Mesenchymal stem cell (in vitro differentiated cells and primary cell): ENCODE measurements around the gene CEP112.

ENCODE experiments used
- DNase-seq: peaks from one replicate; pipeline ENCODE4 v3.0.0-alpha.2; 2013
- H2AFZ ChIP-seq: one replicate; pipeline ENCODE4 v1.6.1; 2013; ENCODE audit warnings: low read depth, mild to moderate bottlenecking, control low read depth, inconsistent platforms, low read length, moderate library complexity
- H2AK5ac ChIP-seq: 2 replicates; pipeline ENCODE4 v1.6.1; 2013; ENCODE audit warnings: low read length, moderate library complexity, mild to moderate bottlenecking, inconsistent platforms; ENCODE audit not compliant: severe bottlenecking
- H2BK120ac ChIP-seq: one replicate; pipeline ENCODE4 v1.6.1; 2013; ENCODE audit warnings: low read depth, mild to moderate bottlenecking, inconsistent platforms, low read length, moderate library complexity
- H2BK12ac ChIP-seq, 2 experiments: one replicate each; pipeline ENCODE4 v1.6.1; 2013; ENCODE audit warnings: inconsistent platforms in 2 of 2, low read length in 2 of 2, mild to moderate bottlenecking in 2 of 2, moderate library complexity in 2 of 2, control low read depth in 1 of 2
- H2BK15ac ChIP-seq: one replicate; pipeline ENCODE4 v1.6.1; 2013; ENCODE audit warnings: mild to moderate bottlenecking, low read depth, inconsistent platforms; ENCODE audit not compliant: poor library complexity, severe bottlenecking
- H2BK5ac ChIP-seq: 2 replicates; pipeline ENCODE4 v1.6.1; 2013; ENCODE audit warnings: low read depth, mild to moderate bottlenecking, low read length, control low read depth, inconsistent platforms; ENCODE audit not compliant: poor library complexity, severe bottlenecking
- H3K14ac ChIP-seq, 2 experiments: one replicate each; pipeline ENCODE4 v1.6.1; 2013; ENCODE audit warnings: inconsistent platforms in 2 of 2, low read length in 2 of 2, control low read depth in 1 of 2, mild to moderate bottlenecking in 1 of 2, moderate library complexity in 1 of 2
- H3K18ac ChIP-seq, 2 experiments: one replicate each; pipeline ENCODE4 v1.6.1; 2013; ENCODE audit warnings: inconsistent platforms in 2 of 2, low read length in 2 of 2, control low read depth in 1 of 2, low read depth in 1 of 2, mild to moderate bottlenecking in 1 of 2
- H3K23ac ChIP-seq, 2 experiments: one replicate each; pipeline ENCODE4 v1.6.1; 2013; ENCODE audit warnings: inconsistent platforms in 2 of 2, low read length in 2 of 2, mild to moderate bottlenecking in 2 of 2, moderate library complexity in 2 of 2, control low read depth in 1 of 2
- H3K27ac ChIP-seq: 2 replicates; pipeline ENCODE4 v1.5.1; 2013; ENCODE audit warnings: mild to moderate bottlenecking, moderate library complexity, low read length, control low read depth, inconsistent platforms; ENCODE audit not compliant: poor library complexity, severe bottlenecking
- H3K27me3 ChIP-seq, 2 experiments: 2 replicates each; pipeline versions ENCODE4 v1.6.1 to v1.7.0; 2013; ENCODE audit warnings: low read length in 2 of 2, mild to moderate bottlenecking in 2 of 2, moderate library complexity in 2 of 2, control low read depth in 1 of 2, inconsistent platforms in 1 of 2; ENCODE audit not compliant: control insufficient read depth in 1 of 2, insufficient read depth in 1 of 2
- H3K36me3 ChIP-seq, 2 experiments: 2 replicates each; pipeline versions ENCODE4 v1.6.1 to v1.7.0; 2013; ENCODE audit warnings: low read length in 2 of 2, control low read depth in 1 of 2, inconsistent platforms in 1 of 2, low read depth in 1 of 2, mild to moderate bottlenecking in 1 of 2; ENCODE audit not compliant: insufficient read depth in 2 of 2, control insufficient read depth in 1 of 2
- H3K4ac ChIP-seq, 2 experiments: one replicate each; pipeline ENCODE4 v1.6.1; 2013; ENCODE audit warnings: inconsistent platforms in 2 of 2, low read length in 2 of 2, mild to moderate bottlenecking in 2 of 2, moderate library complexity in 2 of 2, control low read depth in 1 of 2, low read depth in 1 of 2
- H3K4me1 ChIP-seq: 2 replicates; pipeline ENCODE4 v1.6.1; 2013; ENCODE audit warnings: low read depth, low read length, control low read depth; ENCODE audit not compliant: control insufficient read depth, insufficient read depth
- H3K4me2 ChIP-seq: 2 replicates; pipeline ENCODE4 v1.6.1; 2013; ENCODE audit warnings: low read length, mild to moderate bottlenecking, inconsistent platforms; ENCODE audit not compliant: poor library complexity, severe bottlenecking
- H3K4me3 ChIP-seq, 2 experiments: 2 replicates each; pipeline versions ENCODE4 v1.5.1 to v1.7.0; 2013; ENCODE audit warnings: low read length in 2 of 2, mild to moderate bottlenecking in 2 of 2, control low read depth in 1 of 2, low read depth in 1 of 2; ENCODE audit not compliant: insufficient read depth in 1 of 2
- H3K79me1 ChIP-seq: replicated peaks from 2 replicates; pipeline ENCODE4 v1.6.1; 2013; ENCODE audit warnings: mild to moderate bottlenecking, control low read depth, low read length, inconsistent platforms; ENCODE audit not compliant: poor library complexity, severe bottlenecking
- H3K9ac ChIP-seq: 2 replicates; pipeline ENCODE4 v1.7.0; 2013; ENCODE audit warnings: mild to moderate bottlenecking, low read length, moderate library complexity
- H3K9me3 ChIP-seq: 2 replicates; pipeline ENCODE4 v1.7.0; 2013; ENCODE audit warnings: mild to moderate bottlenecking, low read length; ENCODE audit not compliant: control insufficient read depth
- H4K8ac ChIP-seq: one replicate; pipeline ENCODE4 v1.6.1; 2013; ENCODE audit warnings: inconsistent platforms, mild to moderate bottlenecking, low read length, moderate library complexity
- H4K91ac ChIP-seq: one replicate; pipeline ENCODE4 v1.6.1; 2013; ENCODE audit warnings: mild to moderate bottlenecking, low read length, inconsistent platforms
- WGBS: methylation state at CpG from one replicate; pipeline ENCODE4 v1.1.7; 2013; ENCODE audit warnings: mixed read lengths; 5-methylcytosine and 5-hydroxymethylcytosine counted together

Gene CEP112

DNA sequence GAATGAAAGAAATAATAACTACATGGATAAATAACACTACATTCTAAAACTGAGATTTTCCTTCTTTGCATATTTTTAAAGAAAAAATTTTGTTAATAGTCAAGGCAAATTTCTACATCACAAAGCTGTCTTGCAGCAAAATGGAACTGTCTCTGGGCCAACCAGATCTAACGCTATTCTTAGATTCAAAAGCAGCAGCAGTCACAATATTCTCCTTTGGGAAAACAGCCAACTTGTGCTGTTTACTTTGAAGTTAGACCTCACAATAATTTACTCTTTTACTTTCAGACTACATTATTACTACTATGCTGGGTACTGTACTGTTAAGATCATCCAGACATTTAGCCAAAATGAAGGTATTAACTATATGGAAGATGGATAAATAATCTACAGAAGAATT lies 189.1 kb downstream of the CEP112 start:
- Histone ChIP-seq H4K8ac (no peak overlapping the region), H3K9ac (no peak overlapping the region), H3K4me2 (no peak overlapping the region), H3K4me1 (no peaks in the 10 kb centered on the region), H2BK12ac (no peak overlapping the region), H2AK5ac (no peak overlapping the region), H3K23ac (no peak overlapping the region), H3K27me3 (no peaks in the 10 kb centered on the region), H3K4me3 (no peak overlapping the region), H3K36me3 (peaks cover 5 to 10% of the 10 kb centered on the region in 2 experiments), H3K18ac (no peak overlapping the region), H4K91ac (no peak overlapping the region), H3K9me3 (no peaks in the 10 kb centered on the region), H2BK15ac (no peak overlapping the region), H2AFZ (no peak overlapping the region), H2BK5ac (no peak overlapping the region), H3K27ac (no peak overlapping the region), H3K14ac (no peak overlapping the region), H2BK120ac (no peak overlapping the region), H3K79me1 (no peaks in the 10 kb centered on the region), H3K4ac (no peak overlapping the region)
- DNase-seq = peak; percentile 13
- 95% methylated on average over 1 of the region's 1 CpG for WGBS

DNA sequence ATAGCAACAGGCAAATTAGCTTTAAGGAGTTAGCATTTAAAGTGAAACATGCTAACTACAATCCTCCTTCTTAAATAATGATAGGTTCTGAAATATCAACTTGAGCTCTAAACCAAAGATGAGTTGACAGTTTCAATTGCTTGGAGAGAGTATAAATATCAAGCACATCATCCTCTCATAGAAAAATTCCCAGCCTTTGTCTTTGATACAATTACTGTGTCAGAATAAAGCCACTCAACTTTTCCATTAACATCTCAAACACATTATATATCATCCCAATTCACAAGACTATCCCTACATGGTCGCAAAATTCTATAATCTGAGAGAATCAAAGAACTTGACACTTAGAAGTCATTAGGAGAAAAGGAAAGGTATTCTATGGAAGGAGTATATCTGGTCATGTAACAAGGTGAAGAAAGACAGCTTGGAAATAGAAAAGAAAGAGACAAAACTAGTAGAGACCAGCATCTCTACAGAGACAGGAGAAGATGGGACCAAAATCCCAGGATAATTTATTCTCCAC lies 189.8 kb downstream of the CEP112 start:
- Histone ChIP-seq H3K27ac (no peak overlapping the region), H3K4ac (no peak overlapping the region), H3K36me3 (peaks cover 5 to 10% of the 10 kb centered on the region in 2 experiments), H3K23ac (no peak overlapping the region), H3K4me3 (no peak overlapping the region), H3K9ac (no peak overlapping the region), H2AFZ (no peak overlapping the region), H3K4me2 (no peak overlapping the region), H2BK12ac (no peak overlapping the region), H2BK5ac (no peak overlapping the region), H3K79me1 (no peaks in the 10 kb centered on the region), H3K14ac (no peak overlapping the region), H3K4me1 (no peaks in the 10 kb centered on the region), H2BK120ac (no peak overlapping the region), H3K18ac (no peak overlapping the region), H4K91ac (no peak overlapping the region), H2AK5ac (no peak overlapping the region), H3K27me3 (no peaks in the 10 kb centered on the region), H4K8ac (no peak overlapping the region), H3K9me3 (no peaks in the 10 kb centered on the region), H2BK15ac (no peak overlapping the region)
- DNase-seq = no peak
- 89% methylated on average over 1 of the region's 1 CpG for WGBS

DNA sequence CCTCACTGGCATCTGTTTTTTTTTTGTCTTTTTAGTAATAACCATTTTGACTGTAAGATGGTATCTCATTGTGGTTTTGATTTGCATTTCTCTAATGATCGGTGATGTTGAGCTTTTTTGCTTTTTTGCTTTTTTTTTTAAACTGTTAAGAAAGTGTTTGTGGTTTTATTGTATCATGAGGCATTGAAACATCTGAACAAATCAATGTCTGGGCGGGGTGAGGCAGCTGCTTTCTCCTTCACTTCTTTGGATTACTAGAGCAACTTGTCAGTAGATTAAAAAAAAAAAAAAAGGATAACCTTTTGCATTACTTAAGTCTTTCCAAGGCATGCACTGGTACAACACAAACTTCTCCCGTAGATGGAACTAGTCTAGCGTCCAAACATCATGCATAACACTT lies 191.7 kb downstream of the CEP112 start:
- H2AFZ ChIP-seq = no peak overlapping the region
- no peak overlapping the region for H4K91ac ChIP-seq
- H2BK5ac ChIP-seq = no peak overlapping the region
- no peak overlapping the region for H3K18ac ChIP-seq
- H3K4ac ChIP-seq = no peak overlapping the region
- no peak overlapping the region for H3K9ac ChIP-seq
- H3K27ac ChIP-seq = no peak overlapping the region
- H3K14ac ChIP-seq = no peak overlapping the region
- H3K4me1 ChIP-seq = no peaks in the 10 kb centered on the region
- H2BK15ac ChIP-seq = no peak overlapping the region
- WGBS = 83% methylated on average over 3 of the region's 4 CpGs
- no peaks in the 10 kb centered on the region for H3K27me3 ChIP-seq
- H3K9me3 ChIP-seq = no peaks in the 10 kb centered on the region
- no peak overlapping the region for H4K8ac ChIP-seq
- H3K79me1 ChIP-seq = no peaks in the 10 kb centered on the region
- H3K4me2 ChIP-seq = no peak overlapping the region
- no peak overlapping the region for H2BK120ac ChIP-seq
- peaks cover 5 to 10% of the 10 kb centered on the region in 2 experiments for H3K36me3 ChIP-seq
- no peak overlapping the region for H2BK12ac ChIP-seq
- no peak for DNase-seq
- no peak overlapping the region for H3K23ac ChIP-seq
- H2AK5ac ChIP-seq = no peak overlapping the region
- no peak overlapping the region for H3K4me3 ChIP-seq

DNA sequence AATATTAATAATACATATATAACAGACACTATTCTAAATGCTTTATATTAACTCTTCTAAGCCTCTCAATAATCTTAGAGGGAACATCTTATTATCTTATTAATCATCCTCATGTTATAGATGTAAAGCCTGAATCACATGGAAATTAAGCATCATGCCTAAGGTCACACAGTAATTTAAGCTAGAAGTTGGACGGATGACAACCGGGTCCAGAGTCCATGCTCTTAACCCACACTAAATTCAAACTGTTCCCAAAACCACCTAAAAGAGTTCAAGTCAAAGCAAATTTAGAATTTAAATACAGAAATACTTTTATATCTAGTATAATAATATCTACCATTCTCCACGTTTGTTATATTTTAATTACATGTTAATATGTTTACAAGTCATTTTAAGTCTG lies 193.3 kb downstream of the CEP112 start:
- Histone ChIP-seq H3K36me3 (peaks cover 5 to 10% of the 10 kb centered on the region in 2 experiments), H2BK12ac (no peak overlapping the region), H3K9ac (no peak overlapping the region), H2BK120ac (no peak overlapping the region), H3K27ac (no peak overlapping the region), H2BK5ac (no peak overlapping the region), H2BK15ac (no peak overlapping the region), H3K4me2 (no peak overlapping the region), H3K4me3 (no peak overlapping the region), H3K14ac (no peak overlapping the region), H3K4me1 (no peaks in the 10 kb centered on the region), H3K27me3 (no peaks in the 10 kb centered on the region), H3K4ac (no peak overlapping the region), H2AFZ (no peak overlapping the region), H4K8ac (no peak overlapping the region), H2AK5ac (no peak overlapping the region), H4K91ac (no peak overlapping the region), H3K23ac (no peak overlapping the region), H3K79me1 (no peaks in the 10 kb centered on the region), H3K18ac (no peak overlapping the region), H3K9me3 (no peaks in the 10 kb centered on the region)
- 91% methylated on average over 2 of the region's 3 CpGs for WGBS
- DNase-seq = no peak
